Right atrium auricular region (tissue), 2 donors: ENCODE results near the gene SLC25A11. TPM values are rescaled to one million over a fixed set of nuclear protein-coding genes. Genes with fewer than 3 reads are reported as not detected.

Experiments used
- DNase-seq: peaks from one replicate; pipeline ENCODE4 v3.0.0-alpha.2; 2019; ENCODE audit warnings: low spot score
- H3K27ac ChIP-seq, 2 donors: fragments of 200-600 bp; sonication (generic); 1 replicate in 1 of 2; 2 replicates in 1 of 2; pipeline ENCODE4 v1.5.1; 2016 to 2019
- H3K27me3 ChIP-seq, 2 donors: fragments of 200-600 bp; sonication (generic); one replicate each; pipeline versions ENCODE4 v1.5.1 to v1.6.0; 2017 to 2019
- H3K36me3 ChIP-seq: fragments of 200-600 bp; sonication (generic); one replicate; pipeline ENCODE4 v1.5.1; 2016
- H3K4me1 ChIP-seq, 2 donors: fragments of 200-600 bp; sonication (generic); one replicate each; pipeline versions ENCODE4 v1.5.1 to v1.6.0; 2017 to 2019
- H3K4me3 ChIP-seq, 2 donors: fragments of 200-600 bp; sonication (generic); 1 replicate in 1 of 2; 2 replicates in 1 of 2; pipeline ENCODE4 v1.5.1; 2017 to 2019; ENCODE audit warnings: mild to moderate bottlenecking in 1 of 2, moderate library complexity in 1 of 2
- H3K9me3 ChIP-seq, 2 donors: fragments of 200-600 bp; sonication (generic); one replicate each; pipeline ENCODE4 v1.5.1; 2019
- total RNA-seq, 2 donors: library from RNA; depleted of rRNA; stranded (reverse); fragments of >200 nt; gene quantifications; one replicate each; pipeline ENCODE4 v1.1.0, GENCODE V29; 2016
- TF ChIP-seq, protein P1 (sequence below), 2 donors: fragments of 200-600 bp; sonication (generic); IDR thresholded peaks; one replicate each; pipeline ENCODE4 v1.5.1; 2019; ENCODE audit warnings: antibody characterized with exemption in 2 of 2

Gene SLC25A11, protein sequence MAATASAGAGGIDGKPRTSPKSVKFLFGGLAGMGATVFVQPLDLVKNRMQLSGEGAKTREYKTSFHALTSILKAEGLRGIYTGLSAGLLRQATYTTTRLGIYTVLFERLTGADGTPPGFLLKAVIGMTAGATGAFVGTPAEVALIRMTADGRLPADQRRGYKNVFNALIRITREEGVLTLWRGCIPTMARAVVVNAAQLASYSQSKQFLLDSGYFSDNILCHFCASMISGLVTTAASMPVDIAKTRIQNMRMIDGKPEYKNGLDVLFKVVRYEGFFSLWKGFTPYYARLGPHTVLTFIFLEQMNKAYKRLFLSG
- total RNA-seq = 100 to 1,000 TPM in 1 of 2 donors, 10 to 100 TPM in 1; 99.5 to 188 TPM

DNA sequence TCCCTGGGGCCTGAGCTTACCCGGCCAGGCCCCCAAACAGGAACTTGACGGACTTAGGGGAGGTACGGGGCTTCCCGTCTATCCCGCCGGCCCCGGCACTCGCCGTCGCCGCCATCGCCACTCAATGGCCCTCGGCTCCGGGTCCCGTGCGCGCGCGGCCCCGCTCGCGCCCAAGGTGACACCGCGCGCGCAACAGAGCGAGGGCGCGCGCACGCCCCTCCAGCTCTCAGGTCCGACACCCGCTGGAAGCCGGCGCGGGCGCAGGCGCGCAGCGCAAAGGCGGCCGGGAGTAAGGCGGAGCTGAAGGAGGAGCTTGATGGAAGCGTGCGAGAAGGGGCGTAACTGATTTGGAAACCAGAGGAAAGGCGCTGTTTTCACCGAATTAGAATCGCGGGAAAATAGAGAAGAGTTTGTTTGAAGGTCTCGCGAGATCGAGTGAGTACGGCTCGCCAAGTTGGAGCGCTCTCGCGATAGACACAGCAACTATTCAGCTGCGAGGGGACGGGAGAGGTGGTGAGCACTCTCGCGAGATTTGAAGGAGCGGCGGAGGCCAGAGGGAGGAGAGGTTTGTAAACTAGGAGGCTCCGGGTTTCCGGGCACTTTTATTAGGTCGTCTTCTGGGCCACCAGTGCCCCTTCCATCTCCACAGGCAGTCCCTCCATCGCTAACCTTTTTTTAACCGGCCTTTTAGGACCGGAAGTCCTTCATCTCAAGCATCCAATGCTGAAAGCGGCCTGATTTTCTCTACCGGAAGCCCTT, at the start of gene SLC25A11, which contains the start of gene RNF167:
SLC25A11 (minus strand) TSS at position 251 of the 759 bp plus-strand sequence; CDS start at position 115, 136 bp downstream.
RNF167 (plus strand) TSS at position 473 of the 759 bp plus-strand sequence. CDS start 642 bp downstream, outside the sequence.
- H3K27ac ChIP-seq = peak within 1 kb of the TSS; percentile 92 to 96
- H3K4me3 ChIP-seq = peak within 1 kb of the TSS; percentile 91
- H3K27me3 ChIP-seq = no peaks in the 10 kb centered on the region
- H3K4me1 ChIP-seq = peaks cover 3 to 54% of the 10 kb centered on the region in 2 donors
- TF ChIP-seq, protein P1, sequence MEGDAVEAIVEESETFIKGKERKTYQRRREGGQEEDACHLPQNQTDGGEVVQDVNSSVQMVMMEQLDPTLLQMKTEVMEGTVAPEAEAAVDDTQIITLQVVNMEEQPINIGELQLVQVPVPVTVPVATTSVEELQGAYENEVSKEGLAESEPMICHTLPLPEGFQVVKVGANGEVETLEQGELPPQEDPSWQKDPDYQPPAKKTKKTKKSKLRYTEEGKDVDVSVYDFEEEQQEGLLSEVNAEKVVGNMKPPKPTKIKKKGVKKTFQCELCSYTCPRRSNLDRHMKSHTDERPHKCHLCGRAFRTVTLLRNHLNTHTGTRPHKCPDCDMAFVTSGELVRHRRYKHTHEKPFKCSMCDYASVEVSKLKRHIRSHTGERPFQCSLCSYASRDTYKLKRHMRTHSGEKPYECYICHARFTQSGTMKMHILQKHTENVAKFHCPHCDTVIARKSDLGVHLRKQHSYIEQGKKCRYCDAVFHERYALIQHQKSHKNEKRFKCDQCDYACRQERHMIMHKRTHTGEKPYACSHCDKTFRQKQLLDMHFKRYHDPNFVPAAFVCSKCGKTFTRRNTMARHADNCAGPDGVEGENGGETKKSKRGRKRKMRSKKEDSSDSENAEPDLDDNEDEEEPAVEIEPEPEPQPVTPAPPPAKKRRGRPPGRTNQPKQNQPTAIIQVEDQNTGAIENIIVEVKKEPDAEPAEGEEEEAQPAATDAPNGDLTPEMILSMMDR (IDR thresholded peaks at IDR 0.05) = peak in 1 of 2 donors; percentile 30
- peak; percentile 98 for DNase-seq
- no peaks in the 10 kb centered on the region for H3K9me3 ChIP-seq
- peaks cover 49% of the 10 kb centered on the region for H3K36me3 ChIP-seq

DNA sequence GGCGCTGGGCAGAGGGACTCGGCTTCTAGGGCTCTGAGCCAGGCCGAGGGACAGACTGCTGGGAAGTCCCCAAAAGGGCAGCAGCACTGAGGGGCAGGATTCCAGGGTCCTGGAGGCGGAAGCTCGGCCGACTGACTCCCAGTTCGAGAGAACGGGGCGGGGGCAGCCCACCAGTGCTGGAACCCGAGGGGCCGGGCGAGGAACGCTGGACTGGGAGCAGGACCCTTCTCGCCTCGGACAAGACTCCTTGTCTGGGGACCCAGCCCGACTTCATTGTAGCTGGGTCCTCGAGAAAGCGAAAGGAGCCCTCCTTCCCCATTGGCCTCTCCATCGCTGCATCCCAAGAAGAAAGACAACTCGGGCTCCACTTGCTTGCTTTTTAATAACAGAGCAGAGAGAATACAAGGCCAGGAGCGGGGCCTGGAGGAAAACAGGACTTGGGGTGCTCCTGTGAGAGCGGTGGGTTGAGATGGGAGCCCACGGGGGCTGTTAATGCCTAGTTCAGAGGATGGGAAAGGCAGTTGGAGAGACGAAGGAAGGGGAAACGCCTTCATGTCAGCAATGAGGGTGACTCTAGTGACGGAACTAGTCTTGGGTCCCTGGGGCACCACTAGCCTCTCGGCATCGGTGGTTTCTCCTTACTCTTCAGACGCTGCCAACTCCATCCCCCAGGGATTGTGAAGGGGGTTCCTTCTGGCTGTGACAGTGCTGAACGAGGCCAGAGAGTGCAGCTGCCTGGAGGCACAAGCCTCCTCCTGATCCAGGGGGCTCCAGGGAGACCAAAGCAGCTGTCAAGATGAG, 48.1 kb upstream of the SLC25A11 start:
- peak; percentile 62 for DNase-seq
- Histone ChIP-seq H3K36me3 (peaks cover 10% of the 10 kb centered on the region), H3K27me3 (no peaks in the 10 kb centered on the region), H3K9me3 (no peaks in the 10 kb centered on the region), H3K4me3 (peak overlapping the region; percentile 91), H3K4me1 (peaks cover 0 to 30% of the 10 kb centered on the region in 2 donors), H3K27ac (peak overlapping the region; percentile 96 to 97)
- TF ChIP-seq, protein P1 (IDR thresholded peaks at IDR 0.05) = no peak

DNA sequence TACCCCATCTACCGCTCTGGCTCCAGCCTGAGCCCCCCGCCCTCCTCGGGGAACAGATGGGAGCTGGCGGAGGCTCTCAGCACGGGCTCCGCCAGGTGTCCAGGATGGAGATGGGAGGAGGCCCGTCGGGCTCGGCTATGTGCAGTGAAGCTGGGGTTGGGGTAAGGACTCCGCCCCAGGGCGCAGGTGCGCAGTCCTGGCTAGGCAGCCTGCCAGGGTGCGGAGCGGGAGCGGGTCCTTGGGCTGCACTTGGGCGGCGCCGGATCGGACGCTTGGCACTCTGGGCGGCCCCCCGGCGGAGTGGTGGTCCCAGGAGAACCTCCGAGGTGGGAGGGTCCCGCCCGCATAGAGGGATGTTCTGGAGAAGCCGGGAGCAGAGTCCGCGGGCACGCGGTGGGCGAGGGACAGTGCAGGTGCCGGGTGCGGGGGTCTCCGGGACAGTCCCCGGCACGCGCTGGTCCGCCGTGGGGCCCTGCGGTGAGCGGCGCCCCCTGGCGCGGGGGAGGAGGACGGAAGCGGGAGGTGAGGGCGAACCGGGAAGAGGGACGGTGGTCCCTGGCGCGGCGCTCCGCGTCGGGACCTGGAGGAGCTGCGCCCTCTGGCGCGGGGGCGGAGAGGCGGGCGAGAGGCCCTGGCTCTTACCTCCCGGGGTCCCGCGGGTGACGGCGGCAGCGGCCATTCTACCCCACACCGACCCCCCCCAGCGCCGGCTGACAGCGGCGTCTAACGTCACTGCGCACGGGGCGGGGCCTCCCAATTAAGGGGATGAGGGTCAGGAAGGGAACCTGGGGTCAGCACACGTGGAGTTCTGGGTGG, 47.3 kb upstream of the SLC25A11 start, which contains the start of gene CAMTA2:
CAMTA2 (minus strand) TSS at position 725 of the 816 bp plus-strand sequence. CDS start 1,453 bp downstream, outside the sequence.
- H3K27ac ChIP-seq = peak within 1 kb of the TSS; percentile 96 to 97
- DNase-seq = peak; percentile 89
- no peaks in the 10 kb centered on the region for H3K9me3 ChIP-seq
- no peaks in the 10 kb centered on the region for H3K27me3 ChIP-seq
- peaks cover 15% of the 10 kb centered on the region for H3K36me3 ChIP-seq
- TF ChIP-seq, protein P1 (IDR thresholded peaks at IDR 0.05) = peak; percentile 90 to 93
- peaks cover 0 to 30% of the 10 kb centered on the region in 2 donors for H3K4me1 ChIP-seq
- H3K4me3 ChIP-seq = peak within 1 kb of the TSS; percentile 91

DNA sequence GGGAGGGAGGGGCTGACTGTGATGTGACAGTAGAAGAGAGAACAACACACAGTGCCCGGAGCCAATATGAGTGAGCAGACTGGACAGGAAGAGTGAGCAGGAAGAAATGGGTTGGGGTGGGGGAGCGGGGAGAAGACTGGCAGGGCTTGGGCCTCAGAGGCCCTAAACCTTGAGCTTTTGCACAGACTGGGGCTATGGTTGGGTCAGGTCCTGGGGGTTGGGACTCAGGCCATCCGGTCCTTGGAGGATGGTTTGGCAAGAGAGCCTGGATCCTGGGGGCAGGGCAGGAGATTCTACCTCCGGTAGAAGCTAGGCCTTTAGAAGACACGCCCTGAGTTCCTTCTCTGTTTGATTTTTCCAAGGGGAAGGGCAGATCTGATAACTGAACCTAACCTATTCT, 46.6 kb upstream of the SLC25A11 start:
- no peak for DNase-seq
- H3K27me3 ChIP-seq = no peaks in the 10 kb centered on the region
- TF ChIP-seq, protein P1 (IDR thresholded peaks at IDR 0.05) = no peak
- no peaks in the 10 kb centered on the region for H3K9me3 ChIP-seq
- peak overlapping the region; percentile 91 for H3K4me3 ChIP-seq
- peak overlapping the region; percentile 96 to 97 for H3K27ac ChIP-seq
- H3K36me3 ChIP-seq = peaks cover 15% of the 10 kb centered on the region
- H3K4me1 ChIP-seq = peaks cover 0 to 30% of the 10 kb centered on the region in 2 donors
